HG03196 (cell line): ENCODE results near the gene TTC9B.
A peak's percentile ranks its signal among the peaks of the same experiment; 100 is the strongest.

Experiments used
- ATAC-seq: cut with Tn5 transposase; IDR thresholded peaks from one replicate; pipeline ENCODE4 v1.9.1; 2021; ENCODE audit not compliant: unreplicated experiment

Gene TTC9B

DNA sequence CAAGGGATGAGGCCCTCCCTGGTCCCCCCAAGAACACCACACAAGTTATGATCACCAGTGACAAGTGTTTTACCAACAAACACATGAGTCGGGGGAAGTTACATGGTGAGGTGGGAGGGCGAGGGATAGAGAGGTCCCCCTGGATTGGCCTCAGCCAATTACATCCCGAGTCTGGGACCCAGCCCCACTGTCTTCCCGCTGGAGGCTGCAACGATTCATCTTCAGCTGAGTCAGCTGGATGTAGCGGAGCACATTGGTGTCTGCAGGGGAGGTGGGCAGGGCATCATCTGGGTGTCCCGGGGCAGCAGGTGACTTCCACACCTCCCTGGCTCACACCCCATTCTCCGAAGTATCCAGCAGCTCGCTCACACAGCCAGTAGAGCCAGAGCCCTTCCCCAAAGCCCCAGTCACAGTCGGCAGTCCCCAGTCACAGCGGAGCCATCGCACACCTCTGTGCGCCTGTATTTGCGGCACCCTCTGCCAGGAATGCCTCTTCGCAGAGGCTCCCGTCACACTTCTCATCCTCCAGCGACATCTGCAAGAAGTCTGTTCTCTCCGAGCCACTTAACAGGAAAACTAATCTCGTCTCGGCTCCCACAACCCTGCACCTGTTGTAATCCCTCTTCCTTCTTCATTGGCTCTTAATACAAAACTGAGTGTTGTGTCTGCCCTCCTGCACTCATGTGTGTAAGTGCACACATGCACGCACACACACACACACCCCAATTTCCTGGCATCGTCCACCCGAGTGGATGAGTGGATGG, 2.0 kb downstream of the TTC9B start:
- ATAC-seq = no peak

DNA sequence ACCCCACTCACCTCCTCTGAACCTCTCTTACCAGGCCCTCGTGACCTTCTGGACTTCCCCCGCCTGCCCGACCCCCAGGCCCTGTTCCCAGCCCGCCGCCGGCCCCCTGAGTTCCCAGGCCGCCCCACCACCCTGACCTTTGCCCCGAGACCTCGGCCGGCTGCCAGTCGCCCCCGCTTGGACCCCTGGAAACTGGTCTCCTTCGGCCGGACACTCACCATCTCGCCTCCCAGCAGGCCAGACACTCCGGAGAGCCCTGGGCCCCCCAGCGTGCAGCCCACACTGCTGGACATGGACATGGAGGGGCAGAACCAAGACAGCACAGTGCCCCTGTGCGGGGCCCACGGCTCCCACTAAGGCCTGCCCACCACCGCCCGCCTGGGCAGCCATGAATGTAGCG, 3.2 kb downstream of the TTC9B start:
- ATAC-seq = no peak

DNA sequence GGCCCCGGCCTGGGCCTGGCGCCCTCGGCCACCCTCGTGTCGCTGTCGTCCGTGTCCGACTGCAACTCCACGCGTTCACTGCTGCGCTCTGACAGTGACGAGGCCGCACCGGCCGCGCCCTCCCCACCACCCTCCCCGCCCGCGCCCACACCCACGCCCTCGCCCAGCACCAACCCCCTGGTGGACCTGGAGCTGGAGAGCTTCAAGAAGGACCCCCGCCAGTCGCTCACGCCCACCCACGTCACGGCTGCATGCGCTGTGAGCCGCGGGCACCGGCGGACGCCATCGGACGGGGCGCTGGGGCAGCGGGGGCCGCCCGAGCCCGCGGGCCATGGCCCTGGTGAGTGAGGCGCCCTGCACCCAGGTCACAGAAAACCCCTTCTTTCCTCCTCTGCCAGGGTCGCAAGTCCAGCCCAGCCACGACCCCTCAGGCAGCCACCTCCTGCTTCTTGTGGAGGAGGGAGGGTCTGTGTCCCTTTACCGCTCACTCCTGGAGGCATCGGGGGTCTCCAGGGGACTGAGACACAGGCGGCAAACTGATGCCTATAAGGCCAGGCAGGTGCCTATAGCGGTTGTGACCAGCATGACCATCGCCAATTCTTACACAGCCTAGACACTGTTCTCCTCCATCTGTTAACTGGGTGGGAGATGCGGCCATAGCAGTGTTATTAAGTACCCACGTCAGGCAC, 4.2 kb downstream of the TTC9B start:
- ATAC-seq = no peak

DNA sequence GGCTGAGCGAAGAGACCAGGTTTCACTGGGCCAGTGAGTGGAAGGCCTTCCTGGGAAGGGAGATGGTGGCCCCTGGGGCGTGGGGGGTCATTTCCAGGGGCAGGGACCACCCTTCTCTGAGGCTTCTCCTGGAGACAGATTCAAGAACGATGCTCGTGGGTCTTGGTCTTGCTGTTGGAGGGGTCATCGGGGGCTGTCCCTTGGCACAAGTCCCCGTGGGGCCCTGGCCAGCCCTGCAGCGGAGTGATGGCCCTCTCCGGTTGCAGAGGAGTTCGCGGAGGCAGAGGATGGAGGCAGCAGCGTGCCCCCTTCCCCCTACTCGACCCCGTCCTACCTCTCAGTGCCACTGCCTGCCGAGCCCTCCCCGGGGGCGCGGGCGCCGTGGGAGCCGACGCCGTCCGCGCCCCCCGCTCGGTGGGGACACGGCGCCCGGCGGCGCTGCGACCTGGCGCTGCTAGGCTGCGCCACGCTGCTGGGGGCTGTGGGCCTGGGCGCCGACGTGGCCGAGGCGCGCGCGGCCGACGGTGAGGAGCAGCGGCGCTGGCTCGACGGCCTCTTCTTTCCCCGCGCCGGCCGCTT, 4.8 kb downstream of the TTC9B start:
- ATAC-seq = no peak

DNA sequence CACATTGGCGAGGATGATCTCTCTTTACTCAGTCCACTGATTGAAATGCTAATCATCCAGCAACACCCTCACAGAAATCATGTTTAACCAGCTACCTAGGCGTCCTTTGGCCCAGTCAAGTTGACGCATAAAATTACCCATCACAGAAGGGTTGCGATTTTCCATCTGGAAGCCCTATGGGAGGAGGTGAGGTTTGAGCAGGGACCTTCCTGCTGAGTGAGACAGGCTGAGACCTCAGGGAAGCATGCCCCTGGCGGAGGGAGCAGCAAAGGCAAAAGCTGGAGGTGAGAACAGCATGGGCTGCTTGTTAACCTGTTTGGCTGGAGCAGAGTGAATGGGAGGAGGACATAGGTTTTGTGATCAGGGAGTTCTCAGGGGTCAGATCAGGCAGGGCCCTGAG, 7.3 kb downstream of the TTC9B start:
- no peak for ATAC-seq

DNA sequence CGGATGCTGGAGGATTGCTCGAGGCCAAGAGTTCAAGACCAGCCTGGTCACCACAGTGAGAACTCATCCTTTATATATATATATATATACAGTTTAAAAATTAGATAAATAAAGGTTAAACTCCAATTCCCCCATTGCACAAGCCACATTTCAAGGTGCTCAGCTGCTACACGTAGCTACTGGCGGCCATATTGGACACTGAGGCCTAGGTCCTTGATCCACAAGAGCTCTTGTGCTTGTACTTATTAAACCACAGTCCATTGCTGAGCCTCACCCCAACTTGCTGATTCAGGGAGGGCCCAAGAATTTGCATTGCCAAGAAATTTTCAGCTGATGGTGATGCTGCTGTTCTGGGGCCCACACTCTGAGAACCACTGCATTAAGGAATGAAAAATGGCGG, 9.6 kb downstream of the TTC9B start:
- no peak for ATAC-seq

DNA sequence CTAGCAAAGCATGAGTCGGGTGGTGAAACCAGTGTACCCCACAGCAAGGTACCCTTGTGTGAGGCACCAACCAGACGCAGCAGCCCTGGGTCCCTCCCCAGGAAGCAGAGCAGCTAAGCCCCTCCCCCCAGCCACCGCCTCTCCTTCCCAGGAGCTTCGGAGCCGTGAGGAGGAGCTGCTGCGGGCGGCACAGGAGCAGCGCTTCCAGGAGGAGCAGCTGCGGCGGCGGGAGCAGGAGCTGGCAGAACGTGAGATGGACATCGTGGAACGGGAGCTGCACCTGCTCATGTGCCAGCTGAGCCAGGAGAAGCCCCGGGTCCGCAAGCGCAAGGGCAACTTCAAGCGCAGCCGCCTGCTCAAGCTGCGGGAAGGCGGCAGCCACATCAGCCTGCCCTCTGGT, 12.4 kb downstream of the TTC9B start:
- no peak for ATAC-seq

DNA sequence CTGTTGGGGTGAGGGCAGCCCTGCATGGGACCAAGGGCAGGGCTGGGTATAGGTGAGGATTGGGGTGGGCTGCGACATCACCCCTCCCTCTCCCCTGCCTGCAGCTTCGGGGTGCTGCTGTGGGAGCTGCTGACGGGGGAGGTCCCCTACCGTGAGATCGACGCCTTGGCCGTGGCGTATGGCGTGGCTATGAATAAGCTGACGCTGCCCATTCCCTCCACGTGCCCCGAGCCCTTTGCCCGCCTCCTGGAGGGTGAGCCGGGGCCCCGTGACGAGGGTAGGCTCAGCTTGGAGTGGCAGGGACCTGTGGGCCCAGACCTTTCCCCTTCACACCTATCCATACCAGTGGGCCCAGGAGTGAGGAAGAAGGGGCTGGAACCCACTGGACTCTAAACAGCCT, 13.8 kb downstream of the TTC9B start:
- no peak for ATAC-seq

DNA sequence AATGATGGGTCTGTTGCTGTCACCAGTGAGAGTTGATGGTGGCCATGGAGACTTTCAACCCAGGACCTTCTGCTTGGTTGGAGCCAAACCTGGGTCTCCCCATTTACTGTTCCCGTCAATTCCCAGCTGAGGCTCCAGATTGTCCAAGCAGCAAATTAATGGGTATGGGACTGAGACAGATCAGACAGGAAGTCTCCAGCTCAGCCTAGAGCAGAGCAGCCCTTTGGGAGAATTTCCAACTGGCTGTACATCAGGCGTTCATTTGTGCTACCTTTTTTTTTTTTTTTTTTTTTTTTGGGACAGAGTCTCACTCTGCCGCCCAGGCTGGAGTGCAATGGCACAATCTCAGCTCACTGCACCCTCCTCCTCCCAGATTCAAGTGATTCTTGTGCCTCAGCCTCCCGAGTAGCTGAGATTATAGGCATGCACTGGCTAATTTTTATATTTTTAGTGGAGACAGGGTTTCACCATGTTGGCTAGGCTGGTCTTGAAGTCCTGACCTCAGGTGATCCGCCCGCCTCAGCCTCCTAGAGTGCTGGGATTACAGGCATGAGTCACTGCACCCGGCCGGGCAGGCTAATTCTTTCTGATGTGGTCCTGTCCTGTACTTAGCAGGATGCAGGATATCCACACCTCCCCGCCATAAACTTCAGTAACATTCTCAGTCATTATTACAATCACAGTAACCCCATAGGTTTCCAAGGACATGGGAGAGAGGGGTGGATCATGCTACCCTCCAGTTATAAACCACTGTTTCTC, 17.7 kb downstream of the TTC9B start:
- no peak for ATAC-seq

DNA sequence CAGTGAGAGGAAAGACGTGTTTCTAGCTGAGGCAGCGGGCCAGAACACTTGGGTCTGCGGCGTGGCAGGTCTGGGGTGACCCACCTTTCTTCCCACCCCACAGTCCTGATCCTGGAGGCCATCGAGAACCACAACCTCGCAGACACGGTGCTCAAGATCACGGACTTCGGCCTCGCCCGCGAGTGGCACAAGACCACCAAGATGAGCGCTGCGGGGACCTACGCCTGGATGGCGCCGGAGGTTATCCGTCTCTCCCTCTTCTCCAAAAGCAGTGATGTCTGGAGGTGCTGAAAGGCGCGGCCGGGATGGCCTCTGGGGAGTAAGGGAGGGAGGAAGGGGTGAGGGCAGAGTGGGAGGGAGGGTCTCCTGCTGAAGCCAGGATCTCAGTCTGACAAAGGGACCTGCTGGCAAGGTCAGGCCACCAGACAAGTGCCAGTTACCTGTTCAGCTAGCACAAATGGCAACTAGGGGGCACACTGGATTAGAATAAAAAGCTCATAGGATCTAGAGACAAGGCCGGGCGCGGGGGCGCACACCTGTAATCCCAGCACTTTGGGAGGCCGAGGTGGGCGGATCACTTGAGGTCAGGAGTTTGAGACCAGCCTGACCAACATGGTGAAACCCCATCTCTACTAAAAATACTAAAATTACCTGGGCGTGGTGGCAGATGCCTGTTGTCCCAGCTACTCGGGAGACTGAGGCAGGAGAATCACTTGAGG, 19.8 kb downstream of the TTC9B start:
- no peak for ATAC-seq

DNA sequence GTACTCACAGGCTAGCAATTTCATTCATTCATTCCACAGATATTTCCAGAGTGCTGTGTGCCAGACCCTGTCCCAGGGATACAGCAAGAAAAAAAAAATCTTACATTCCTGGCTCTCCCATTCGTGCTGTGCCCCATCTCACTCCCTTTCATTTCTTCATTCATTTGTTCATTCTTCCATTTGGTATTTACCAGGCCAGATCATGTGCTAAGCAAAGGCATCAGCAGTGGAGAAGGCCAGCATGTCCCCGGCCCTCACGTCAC, 24.7 kb downstream of the TTC9B start:
- ATAC-seq = no peak

DNA sequence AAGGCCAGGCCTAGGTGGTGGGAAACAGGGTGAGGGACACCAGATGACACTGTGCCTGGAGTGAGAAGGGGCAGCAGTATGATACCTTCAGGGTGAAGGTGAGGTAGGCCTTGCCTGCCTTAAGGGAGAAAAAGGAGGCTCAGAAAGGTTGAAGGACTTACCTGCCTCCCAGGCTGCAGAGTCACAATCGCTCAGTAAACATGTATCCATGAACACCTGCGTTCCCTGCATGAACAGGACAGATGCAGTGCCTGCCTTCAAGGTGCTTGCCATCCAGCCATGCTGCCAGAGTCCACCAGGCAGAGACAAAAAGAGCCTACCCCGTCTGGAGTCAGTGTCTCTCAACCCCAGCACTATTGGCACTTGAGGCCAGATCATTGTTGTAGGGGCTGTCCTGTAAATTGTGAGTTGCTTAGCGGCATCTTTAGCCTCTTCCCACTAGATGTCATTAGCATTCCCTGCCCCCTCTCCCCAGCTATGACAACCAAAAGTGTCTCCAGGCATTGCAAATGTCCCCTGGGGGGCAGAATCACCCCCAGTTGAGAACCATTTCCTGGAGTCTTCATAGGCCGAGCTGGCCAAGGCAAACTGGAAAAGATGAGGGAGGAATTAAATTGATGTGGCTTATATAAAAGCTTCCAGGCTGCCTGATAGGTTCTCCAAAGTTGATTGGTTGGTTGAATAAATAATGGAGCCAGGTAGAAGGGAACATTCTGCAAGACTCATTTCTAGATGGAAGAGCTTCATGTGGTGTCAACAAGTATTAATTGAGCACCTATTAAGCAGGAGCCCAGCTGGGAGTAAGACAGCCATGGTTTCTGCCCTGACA, 25.2 kb downstream of the TTC9B start:
- ATAC-seq = no peak

DNA sequence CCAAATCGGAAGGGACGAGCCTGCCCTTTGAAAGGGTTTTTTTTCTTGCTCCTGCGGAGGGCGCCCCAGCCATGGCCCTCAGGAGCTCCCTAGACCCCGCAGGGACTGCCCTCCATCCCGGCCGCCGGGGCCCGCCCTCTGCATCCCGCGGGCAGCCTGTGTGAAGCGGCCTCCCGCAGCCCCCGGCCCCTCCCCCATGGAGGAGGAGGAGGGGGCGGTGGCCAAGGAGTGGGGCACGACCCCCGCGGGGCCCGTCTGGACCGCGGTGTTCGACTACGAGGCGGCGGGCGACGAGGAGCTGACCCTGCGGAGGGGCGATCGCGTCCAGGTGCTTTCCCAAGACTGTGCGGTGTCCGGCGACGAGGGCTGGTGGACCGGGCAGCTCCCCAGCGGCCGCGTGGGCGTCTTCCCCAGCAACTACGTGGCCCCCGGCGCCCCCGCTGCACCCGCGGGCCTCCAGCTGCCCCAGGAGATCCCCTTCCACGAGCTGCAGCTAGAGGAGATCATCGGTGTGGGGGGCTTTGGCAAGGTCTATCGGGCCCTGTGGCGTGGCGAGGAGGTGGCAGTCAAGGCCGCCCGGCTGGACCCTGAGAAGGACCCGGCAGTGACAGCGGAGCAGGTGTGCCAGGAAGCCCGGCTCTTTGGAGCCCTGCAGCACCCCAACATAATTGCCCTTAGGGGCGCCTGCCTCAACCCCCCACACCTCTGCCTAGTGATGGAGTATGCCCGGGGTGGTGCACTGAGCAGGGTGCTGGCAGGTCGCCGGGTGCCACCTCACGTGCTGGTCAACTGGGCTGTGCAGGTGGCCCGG, 26.1 kb downstream of the TTC9B start:
- peak; percentile 6 for ATAC-seq

DNA sequence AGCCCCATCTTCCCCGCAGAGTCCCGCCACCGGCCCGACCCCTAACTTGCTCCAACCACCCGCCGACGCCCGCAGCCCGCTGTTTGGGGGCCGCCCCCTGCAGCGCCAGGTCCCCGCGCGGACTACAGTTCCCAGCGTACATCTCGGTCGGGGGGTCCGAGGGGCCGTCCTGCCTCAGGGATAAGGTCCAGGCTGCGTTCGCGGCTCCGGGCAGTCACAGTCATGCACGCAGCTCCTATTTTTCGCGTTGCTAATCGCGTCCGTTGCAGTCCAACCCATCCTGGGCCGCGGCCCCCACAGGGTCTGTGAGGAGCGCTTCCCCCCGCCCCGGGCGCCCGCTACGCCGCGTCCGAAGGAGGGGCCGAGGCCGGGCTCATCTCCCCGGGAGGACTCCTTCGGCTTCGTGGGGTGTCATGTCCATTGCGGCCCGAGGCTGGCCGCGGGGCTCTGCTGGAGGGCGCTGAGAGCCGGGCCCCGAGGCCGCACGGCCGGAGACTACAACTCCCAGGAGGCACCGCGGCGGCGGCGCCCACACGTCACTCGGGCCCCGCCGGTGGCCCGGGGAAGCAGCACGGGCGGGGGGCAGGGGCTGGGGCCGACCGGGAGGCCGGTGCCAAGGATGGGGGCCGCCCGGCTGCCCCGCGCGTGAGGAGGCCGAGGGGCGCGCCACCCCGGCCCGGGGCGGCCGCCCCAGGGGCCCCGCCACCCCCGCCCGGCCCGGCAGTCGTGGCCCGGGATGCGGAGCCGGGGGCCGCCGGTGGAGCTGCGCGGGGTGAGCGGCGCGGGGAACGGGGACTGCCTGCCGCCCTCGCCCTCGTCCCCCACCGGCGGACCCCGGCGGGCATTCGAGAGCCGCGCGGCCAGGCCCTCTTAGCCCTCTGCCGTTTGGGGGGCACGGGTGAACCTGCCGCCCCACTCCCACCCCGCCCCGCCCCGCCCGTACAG, 27.0 kb downstream of the TTC9B start, which contains the start of gene MAP3K10:
Gene MAP3K10 (plus strand): TSS at position 536 of the 945 bp plus-strand sequence. CDS start 606 bp downstream, outside the sequence.
- ATAC-seq = peak; percentile 77

DNA sequence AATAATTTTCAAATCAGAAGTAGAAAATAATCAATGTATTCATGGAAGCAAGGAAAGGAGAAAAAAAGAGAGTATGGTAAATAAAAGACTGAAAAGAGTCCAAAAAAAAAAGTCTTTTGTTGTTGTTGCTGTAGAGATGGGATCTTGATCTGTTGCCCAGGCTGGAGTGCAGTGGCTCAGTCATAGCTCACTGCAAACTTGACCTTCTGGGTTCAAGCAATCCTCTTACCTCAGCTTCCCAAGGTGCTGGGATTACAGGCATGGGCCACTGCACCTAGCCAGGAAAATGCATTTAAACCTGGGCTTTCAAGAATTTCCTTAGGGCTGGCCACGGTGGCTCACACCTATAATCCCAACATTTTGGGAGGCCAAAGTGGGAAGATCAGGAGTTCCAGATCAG, 33.9 kb downstream of the TTC9B start:
- ATAC-seq = no peak

DNA sequence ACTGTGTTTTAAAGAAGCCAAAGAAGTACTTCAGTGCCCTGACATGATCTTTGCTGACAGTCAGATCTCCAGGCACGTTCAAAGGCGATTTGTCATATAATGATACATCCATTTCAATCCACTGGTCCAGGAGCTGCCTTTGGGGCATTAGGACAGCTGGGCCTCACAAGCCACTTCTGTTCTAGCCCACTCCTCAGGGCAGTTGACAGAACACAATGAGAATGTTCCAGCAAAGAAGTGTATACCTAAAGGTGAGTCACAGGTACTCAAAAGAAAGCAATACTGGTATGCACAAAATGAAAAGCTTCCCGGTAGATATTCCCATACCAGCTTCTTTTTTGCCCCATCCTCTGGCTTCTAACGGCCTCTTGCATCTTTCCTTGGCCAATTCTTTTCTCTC, 39.4 kb downstream of the TTC9B start:
- ATAC-seq = no peak

DNA sequence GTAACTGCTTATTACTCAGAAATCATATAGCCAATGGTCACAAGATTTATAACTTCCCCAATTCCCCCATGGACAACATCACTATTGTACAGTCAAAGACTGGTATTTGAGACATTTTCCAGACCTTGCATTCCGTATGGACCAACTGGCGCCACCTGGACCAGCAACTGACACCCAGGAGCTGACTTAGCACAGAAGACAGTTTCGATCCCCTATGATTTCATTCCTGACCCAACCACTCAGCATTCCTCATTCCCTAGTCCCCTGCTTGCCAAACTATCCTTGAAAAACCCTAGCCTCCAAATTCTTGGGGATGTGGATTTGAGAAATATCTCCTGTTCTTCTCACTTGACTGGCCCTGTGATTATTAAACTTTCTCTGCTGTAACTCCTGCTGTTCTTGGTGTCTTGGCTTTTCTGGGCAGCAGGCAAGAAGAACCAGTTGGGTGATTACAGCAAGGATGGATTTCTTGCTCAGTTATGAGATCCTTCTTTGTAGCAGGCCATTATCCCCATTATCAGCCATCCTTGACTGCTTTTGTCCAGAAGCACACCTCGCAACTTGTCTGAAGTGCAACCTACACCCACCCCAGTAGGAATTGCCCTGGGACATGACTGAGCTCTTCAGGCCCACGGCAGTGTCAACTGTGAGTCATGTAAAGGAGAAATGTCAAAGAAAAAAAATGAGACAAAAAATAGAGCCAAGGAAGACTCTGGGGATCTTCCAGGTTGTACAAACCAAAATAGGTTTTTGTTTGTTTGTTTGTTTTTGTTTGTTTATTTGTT, 40.7 kb downstream of the TTC9B start:
- ATAC-seq = no peak

DNA sequence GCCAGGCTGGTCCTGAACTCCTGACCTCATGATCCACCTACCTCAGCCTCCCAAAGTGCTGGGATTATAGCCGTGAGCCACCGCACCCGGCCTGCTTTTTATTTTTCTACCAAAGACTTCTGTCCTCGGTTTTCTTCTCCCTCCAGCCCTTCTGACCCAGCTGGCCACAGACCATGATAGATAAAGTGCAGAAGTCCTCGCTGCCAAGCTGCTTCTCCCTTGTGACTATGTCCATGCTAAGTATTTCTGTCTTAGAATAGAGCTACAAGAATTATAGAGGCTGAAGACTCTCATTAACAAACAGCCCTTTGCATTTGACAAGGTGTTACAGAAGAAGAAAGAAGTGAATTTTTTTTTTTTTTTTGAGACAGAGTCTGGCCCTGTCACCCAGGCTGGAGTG, 42.4 kb downstream of the TTC9B start:
- no peak for ATAC-seq
